BLaER1 (cell line): ENCODE data around the gene SSX7.

Experiments used
- H3K27ac ChIP-seq: shearing (Covaris generic); formaldehyde crosslinking; 2 replicates; pipeline ENCODE4 v1.8.1; 2022
- H3K27me3 ChIP-seq: shearing (Covaris generic); formaldehyde crosslinking; 2 replicates; pipeline ENCODE4 v1.8.1; 2022
- H3K36me3 ChIP-seq: shearing (Covaris generic); formaldehyde crosslinking; 2 replicates; pipeline ENCODE4 v1.8.1; 2022
- H3K4me1 ChIP-seq: shearing (Covaris generic); formaldehyde crosslinking; 2 replicates; pipeline ENCODE4 v1.8.1; 2022
- H3K4me2 ChIP-seq: shearing (Covaris generic); formaldehyde crosslinking; 2 replicates; pipeline ENCODE4 v1.8.1; 2022
- H3K4me3 ChIP-seq: shearing (Covaris generic); formaldehyde crosslinking; 2 replicates; pipeline ENCODE4 v1.8.1; 2022
- H3K9ac ChIP-seq: shearing (Covaris generic); formaldehyde crosslinking; 2 replicates; pipeline ENCODE4 v1.8.1; 2022
- H3K9me3 ChIP-seq: shearing (Covaris generic); formaldehyde crosslinking; 2 replicates; pipeline ENCODE4 v1.8.1; 2022
- H4K20me1 ChIP-seq: shearing (Covaris generic); formaldehyde crosslinking; 2 replicates; pipeline ENCODE4 v1.8.1; 2022
- Cebpa-rat ChIP-seq: shearing (Covaris generic); IDR thresholded peaks from 2 replicates; pipeline ENCODE4 v1.8.1; 2022

Gene SSX7

DNA sequence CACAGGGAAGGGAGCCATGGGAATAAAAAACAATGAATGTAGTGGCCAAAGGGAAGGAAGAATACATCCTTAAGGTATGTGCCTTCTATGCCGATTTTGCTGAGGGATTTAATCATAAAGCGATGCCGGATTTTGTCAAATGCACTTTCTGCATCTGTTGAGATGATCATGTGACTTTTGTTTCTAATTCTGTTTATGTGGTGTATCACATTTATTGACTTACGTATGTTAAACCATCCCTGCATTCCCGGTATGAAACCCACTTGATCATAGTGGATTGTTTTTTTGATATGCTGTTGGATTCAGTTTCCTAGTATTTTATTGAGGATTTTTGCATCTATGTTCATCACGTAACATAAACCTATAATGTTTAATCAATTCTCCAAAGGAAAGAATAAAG lies 60.0 kb downstream of the SSX7 start:
- H3K4me3 ChIP-seq: no peak overlapping the region
- no peaks in the 10 kb centered on the region for H3K4me1 ChIP-seq
- no peaks in the 10 kb centered on the region for H3K36me3 ChIP-seq
- TF ChIP-seq Cebpa-rat: no peak
- H3K9me3 ChIP-seq: 0 out of 2 replicates have a peak, but pooled peaks cover 11% of the 10 kb centered on the region
- H3K27me3 ChIP-seq: peaks cover 89% of the 10 kb centered on the region
- no peaks in the 10 kb centered on the region; the same call in 1 of the 2 replicates for H4K20me1 ChIP-seq
- no peak overlapping the region for H3K27ac ChIP-seq
- H3K4me2 ChIP-seq: no peak overlapping the region
- no peak overlapping the region for H3K9ac ChIP-seq
